Measurements from ENCODE around the gene RBMS3. TPM values are rescaled to one million over a fixed set of nuclear protein-coding genes. Genes with fewer than 3 reads are reported as not detected.

RBMS3 gene
- total RNA-seq, 1 donor from 2014 or later: 58.5 TPM

DNA sequence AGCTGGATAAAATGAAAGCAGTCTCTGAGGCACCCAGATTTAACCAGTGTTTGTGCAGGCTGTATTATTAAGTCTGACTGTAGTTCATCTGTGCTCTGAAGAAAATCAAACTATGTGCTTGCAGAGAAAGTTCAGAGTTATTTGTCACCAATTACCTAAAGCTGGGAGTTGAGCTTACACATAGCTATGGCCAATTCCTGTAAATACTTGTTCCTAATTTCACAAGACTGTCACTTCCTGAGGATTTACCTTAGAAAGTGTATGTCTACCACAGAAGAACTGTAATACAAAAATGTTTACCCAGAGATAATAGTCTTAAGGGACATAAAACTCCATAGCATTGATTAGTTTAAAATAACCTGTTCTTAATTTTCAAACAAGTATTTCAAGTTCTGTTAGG is 697.2 kb downstream of the RBMS3 start:
- intact Hi-C loops (cut with DNase I): no loop called here
- Histone ChIP-seq H3K27me3 (ENCODE audit: low read depth) (no peaks in the 10 kb centered on the region), H3K9me3 (peaks cover 5% of the 10 kb centered on the region), H3K36me3 (no peaks in the 10 kb centered on the region), H3K4me1 (no peaks in the 10 kb centered on the region), H3K27ac (no peak overlapping the region), H3K4me3 (no peak overlapping the region)
- ATAC-seq (no peak), DNase-seq (no peak)
- TF ChIP-seq, protein P1, sequence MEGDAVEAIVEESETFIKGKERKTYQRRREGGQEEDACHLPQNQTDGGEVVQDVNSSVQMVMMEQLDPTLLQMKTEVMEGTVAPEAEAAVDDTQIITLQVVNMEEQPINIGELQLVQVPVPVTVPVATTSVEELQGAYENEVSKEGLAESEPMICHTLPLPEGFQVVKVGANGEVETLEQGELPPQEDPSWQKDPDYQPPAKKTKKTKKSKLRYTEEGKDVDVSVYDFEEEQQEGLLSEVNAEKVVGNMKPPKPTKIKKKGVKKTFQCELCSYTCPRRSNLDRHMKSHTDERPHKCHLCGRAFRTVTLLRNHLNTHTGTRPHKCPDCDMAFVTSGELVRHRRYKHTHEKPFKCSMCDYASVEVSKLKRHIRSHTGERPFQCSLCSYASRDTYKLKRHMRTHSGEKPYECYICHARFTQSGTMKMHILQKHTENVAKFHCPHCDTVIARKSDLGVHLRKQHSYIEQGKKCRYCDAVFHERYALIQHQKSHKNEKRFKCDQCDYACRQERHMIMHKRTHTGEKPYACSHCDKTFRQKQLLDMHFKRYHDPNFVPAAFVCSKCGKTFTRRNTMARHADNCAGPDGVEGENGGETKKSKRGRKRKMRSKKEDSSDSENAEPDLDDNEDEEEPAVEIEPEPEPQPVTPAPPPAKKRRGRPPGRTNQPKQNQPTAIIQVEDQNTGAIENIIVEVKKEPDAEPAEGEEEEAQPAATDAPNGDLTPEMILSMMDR (IDR thresholded peaks at IDR 0.05): no peak

DNA sequence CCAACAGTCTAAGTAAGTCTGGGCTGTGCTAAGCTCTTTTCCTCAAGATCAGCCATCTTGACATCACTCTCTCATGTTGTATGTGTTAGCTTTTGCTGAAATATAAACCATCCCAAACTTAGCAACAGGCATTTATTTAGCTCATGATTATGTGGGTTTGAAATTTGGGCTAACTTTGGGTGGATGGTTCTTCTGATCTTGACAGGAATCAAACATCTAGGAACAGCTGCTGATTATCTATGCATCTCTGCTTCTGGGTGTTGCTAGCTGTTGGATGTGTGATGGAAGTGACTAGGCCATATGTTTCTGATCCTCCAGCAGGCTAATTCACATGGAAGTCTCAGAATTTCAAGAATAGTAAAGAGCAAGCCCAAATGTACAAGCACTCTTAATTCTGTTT is 710.3 kb downstream of the RBMS3 start:
- H3K4me1 ChIP-seq: no peaks in the 10 kb centered on the region
- H3K9me3 ChIP-seq: no peaks in the 10 kb centered on the region
- TF ChIP-seq, protein P1 (IDR thresholded peaks at IDR 0.05): no peak
- H3K4me3 ChIP-seq: no peak overlapping the region
- no peaks in the 10 kb centered on the region for H3K36me3 ChIP-seq
- no peak overlapping the region for H3K27ac ChIP-seq
- intact Hi-C loops (cut with DNase I): no loop called here
- no peak for ATAC-seq
- DNase-seq: no peak
- no peaks in the 10 kb centered on the region for H3K27me3 ChIP-seq (ENCODE audit: low read depth)

DNA sequence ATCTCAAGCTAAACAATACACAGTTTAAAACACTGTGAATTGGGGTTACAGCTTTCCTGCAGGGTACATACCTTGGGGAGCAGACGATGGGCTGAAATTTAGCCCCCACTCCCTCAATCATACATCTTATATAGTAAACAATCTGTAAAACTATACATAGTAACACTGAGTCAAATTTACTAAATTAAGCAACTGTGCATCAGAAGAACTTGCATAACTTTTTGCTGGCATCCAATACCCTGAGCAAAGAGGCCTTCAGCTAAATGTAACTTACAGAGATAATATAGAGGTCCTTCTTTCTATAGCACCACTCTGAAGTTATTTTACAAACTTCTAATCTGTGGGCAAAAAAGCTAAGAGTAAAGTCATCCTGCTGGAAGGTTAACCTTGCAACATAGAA is 721.9 kb downstream of the RBMS3 start:
- Histone ChIP-seq H3K27me3 (ENCODE audit: low read depth) (no peaks in the 10 kb centered on the region), H3K4me1 (no peaks in the 10 kb centered on the region), H3K27ac (no peak overlapping the region), H3K36me3 (no peaks in the 10 kb centered on the region), H3K9me3 (no peaks in the 10 kb centered on the region), H3K4me3 (no peak overlapping the region)
- DNase-seq (no peak), ATAC-seq (no peak)
- intact Hi-C loops (cut with DNase I): no loop called here
- TF ChIP-seq, protein P1 (IDR thresholded peaks at IDR 0.05): no peak

DNA sequence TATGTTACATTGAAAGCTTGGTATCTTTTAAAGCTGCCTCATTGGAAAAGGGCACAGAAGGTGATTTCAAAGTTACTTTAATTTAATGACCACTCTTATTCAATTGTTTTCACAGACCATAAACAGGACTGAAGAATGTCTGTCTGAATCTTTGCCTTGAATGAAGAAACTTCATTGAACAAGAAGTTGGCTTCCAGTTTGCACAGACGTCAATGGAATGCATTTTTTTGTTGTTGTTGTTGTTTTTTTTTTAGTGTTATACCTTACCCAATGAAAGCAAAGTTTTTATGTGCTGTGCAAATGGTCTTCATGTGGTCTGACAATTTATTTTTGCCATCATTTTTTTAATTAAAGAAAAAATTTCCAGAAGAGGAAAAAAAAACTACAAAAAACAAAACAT is 722.9 kb downstream of the RBMS3 start:
- ATAC-seq (no peak), DNase-seq (no peak)
- Histone ChIP-seq H3K4me1 (no peaks in the 10 kb centered on the region), H3K9me3 (no peaks in the 10 kb centered on the region), H3K36me3 (no peaks in the 10 kb centered on the region), H3K4me3 (no peak overlapping the region), H3K27ac (no peak overlapping the region), H3K27me3 (ENCODE audit: low read depth) (no peaks in the 10 kb centered on the region)
- intact Hi-C loops (cut with DNase I): no loop called here
- TF ChIP-seq, protein P1 (IDR thresholded peaks at IDR 0.05): no peak

DNA sequence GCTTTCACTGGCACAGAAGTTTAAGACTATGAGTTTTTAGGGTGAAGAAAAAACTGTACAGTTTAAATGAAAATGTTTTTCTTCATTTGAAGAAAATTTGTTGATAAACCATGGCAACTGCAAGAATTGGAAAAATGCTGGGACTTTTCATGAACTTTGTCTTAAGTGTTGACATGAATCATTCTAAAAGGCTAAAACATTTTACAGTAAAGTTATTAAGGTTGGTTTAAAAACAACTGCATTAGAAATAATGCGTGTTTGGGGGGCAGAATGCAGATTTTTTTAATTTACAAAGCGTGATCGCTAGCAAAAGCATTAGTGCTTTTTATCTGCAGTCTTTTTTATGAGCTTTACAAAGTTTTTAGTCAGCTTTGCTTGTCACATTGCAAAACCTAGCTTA is 723.6 kb downstream of the RBMS3 start:
- H3K4me1 ChIP-seq: no peaks in the 10 kb centered on the region
- no peaks in the 10 kb centered on the region for H3K9me3 ChIP-seq
- H3K27ac ChIP-seq: no peak overlapping the region
- no peak overlapping the region for H3K4me3 ChIP-seq
- H3K27me3 ChIP-seq (ENCODE audit: low read depth): no peaks in the 10 kb centered on the region
- TF ChIP-seq, protein P1 (IDR thresholded peaks at IDR 0.05): no peak
- intact Hi-C loops (cut with DNase I): no loop called here
- DNase-seq: no peak
- H3K36me3 ChIP-seq: no peaks in the 10 kb centered on the region
- ATAC-seq: no peak

DNA sequence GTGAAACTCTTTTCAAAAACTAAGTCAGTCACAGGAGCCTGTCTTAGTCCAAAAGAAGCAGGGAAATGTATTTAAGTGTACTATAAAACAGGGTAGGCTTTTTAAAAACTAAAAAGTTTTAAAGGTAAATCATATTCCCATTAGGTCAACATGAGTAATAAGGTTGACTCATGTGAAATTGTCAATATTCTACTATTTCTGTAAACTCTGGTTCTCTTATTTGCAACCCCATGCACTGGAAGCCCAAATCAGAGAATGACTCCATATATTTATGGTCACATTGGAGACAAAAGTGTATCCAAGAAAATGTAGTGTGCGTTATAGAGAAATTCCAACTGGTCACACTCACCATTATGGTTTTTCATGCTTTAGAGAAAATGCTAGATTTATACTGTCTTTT is 725.2 kb downstream of the RBMS3 start:
- H3K27ac ChIP-seq: no peak overlapping the region
- DNase-seq (no peak), ATAC-seq (no peak)
- H3K27me3 ChIP-seq (ENCODE audit: low read depth): no peaks in the 10 kb centered on the region
- no peaks in the 10 kb centered on the region for H3K4me1 ChIP-seq
- intact Hi-C loops (cut with DNase I): no loop called here
- H3K9me3 ChIP-seq: no peaks in the 10 kb centered on the region
- H3K4me3 ChIP-seq: no peak overlapping the region
- TF ChIP-seq, protein P1 (IDR thresholded peaks at IDR 0.05): no peak
- H3K36me3 ChIP-seq: no peaks in the 10 kb centered on the region

Measured in lower lobe of right lung (tissue), 2 donors.